ENCODE measurements around the gene TNF.

GRCh38 chr6:31610968-31611367 is 35.6 kb downstream of the TNF start:
- no peak for TF ChIP-seq POLR2AphosphoS5 (IDR thresholded peaks at IDR 0.05; ENCODE audit: low read depth, low read length)
- TF ChIP-seq POLR2A (IDR thresholded peaks at IDR 0.05; ENCODE audit: low read depth, low read length), result no peak
- TF ChIP-seq TAF1 (IDR thresholded peaks at IDR 0.05; ENCODE audit: borderline replicate concordance, low read depth, low read length), result no peak

Measured in GM12892 (cell line).